Embryonic facial prominence (tissue), 1 donor: Measurements from ENCODE around the gene NHS.

Experiments used
- DNase-seq: peaks from one replicate; pipeline ENCODE4 v3.0.0-alpha.2; 2016; ENCODE audit errors: extremely low spot score

Gene NHS

GRCh38 chrX:17779434-17779833 lies 404.4 kb downstream of the NHS start:
- no peak for DNase-seq
